Gastroesophageal sphincter (tissue), 3 donors: ENCODE results near the gene TACR1.

Source experiments
- EP300 ChIP-seq: sonication (generic); formaldehyde crosslinking; IDR thresholded peaks from one replicate; pipeline ENCODE4 v1.6.1; 2017; ENCODE audit warnings: antibody characterized with exemption, mild to moderate bottlenecking
- POLR2A ChIP-seq, 2 donors: fragments of 450-650 bp; IDR thresholded peaks; one replicate each; pipeline ENCODE4 v1.6.1; 2017; ENCODE audit warnings: antibody characterized with exemption in 2 of 2, mild to moderate bottlenecking in 2 of 2, moderate library complexity in 1 of 2
- POLR2AphosphoS5 ChIP-seq: sonication (generic); formaldehyde crosslinking; IDR thresholded peaks from one replicate; pipeline ENCODE4 v1.6.1; 2017; ENCODE audit warnings: antibody characterized with exemption
- TF ChIP-seq, protein P1 (sequence below), 4 experiments: fragments of 200-600 bp in 2 of 4; fragments of 450-650 bp in 2 of 4; sonication (generic) in 1 of 4; IDR thresholded peaks; one replicate each; pipeline ENCODE4 v1.5.1; 2017 to 2019; ENCODE audit warnings: antibody characterized with exemption in 4 of 4, mild to moderate bottlenecking in 2 of 4, moderate library complexity in 2 of 4

DNA sequence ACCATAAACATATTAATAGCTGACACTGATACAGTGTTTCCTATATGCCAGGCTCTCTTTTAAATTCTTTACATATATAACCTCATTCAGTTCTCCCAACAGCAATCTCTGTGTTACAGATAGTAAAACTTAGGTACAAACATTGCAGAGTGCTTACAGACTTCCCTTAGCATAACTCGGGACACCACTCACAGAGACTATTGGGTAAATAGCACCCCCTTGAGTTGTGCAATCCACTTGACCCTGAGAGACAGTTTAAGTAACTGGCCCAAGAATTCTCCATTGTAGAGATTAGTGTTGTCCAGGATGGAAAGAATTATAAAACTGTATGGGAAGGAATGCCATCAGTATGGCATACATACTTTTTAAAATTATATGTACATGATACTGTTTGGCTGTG lies 130.8 kb downstream of the TACR1 start:
- TF ChIP-seq POLR2AphosphoS5 (no peak), POLR2A (IDR thresholded peaks at IDR 0.05) (no peak), EP300 (no peak)
- TF ChIP-seq, protein P1, sequence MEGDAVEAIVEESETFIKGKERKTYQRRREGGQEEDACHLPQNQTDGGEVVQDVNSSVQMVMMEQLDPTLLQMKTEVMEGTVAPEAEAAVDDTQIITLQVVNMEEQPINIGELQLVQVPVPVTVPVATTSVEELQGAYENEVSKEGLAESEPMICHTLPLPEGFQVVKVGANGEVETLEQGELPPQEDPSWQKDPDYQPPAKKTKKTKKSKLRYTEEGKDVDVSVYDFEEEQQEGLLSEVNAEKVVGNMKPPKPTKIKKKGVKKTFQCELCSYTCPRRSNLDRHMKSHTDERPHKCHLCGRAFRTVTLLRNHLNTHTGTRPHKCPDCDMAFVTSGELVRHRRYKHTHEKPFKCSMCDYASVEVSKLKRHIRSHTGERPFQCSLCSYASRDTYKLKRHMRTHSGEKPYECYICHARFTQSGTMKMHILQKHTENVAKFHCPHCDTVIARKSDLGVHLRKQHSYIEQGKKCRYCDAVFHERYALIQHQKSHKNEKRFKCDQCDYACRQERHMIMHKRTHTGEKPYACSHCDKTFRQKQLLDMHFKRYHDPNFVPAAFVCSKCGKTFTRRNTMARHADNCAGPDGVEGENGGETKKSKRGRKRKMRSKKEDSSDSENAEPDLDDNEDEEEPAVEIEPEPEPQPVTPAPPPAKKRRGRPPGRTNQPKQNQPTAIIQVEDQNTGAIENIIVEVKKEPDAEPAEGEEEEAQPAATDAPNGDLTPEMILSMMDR (IDR thresholded peaks at IDR 0.05) = no peak
